MM.1S (cell line): ENCODE data around the gene PPP3R2.

ENCODE experiments used
- EZH2 ChIP-seq: fragments of 300-600 bp; sonication (generic); optimal IDR thresholded peaks from 2 replicates; pipeline ENCODE3; 2017; ENCODE audit warnings: low read depth, mild to moderate bottlenecking, antibody characterized with exemption, low read length, mixed read lengths
- TF ChIP-seq, protein P1 (sequence below): fragments of 300-600 bp; sonication (generic); IDR thresholded peaks from 2 replicates; pipeline ENCODE4 v1.5.1; 2016; ENCODE audit warnings: antibody characterized with exemption, low read length, mixed read lengths

GRCh38 chr9:101628173-101628572 lies 33.4 kb upstream of the PPP3R2 start:
- TF ChIP-seq EZH2: no peak
- TF ChIP-seq, protein P1, sequence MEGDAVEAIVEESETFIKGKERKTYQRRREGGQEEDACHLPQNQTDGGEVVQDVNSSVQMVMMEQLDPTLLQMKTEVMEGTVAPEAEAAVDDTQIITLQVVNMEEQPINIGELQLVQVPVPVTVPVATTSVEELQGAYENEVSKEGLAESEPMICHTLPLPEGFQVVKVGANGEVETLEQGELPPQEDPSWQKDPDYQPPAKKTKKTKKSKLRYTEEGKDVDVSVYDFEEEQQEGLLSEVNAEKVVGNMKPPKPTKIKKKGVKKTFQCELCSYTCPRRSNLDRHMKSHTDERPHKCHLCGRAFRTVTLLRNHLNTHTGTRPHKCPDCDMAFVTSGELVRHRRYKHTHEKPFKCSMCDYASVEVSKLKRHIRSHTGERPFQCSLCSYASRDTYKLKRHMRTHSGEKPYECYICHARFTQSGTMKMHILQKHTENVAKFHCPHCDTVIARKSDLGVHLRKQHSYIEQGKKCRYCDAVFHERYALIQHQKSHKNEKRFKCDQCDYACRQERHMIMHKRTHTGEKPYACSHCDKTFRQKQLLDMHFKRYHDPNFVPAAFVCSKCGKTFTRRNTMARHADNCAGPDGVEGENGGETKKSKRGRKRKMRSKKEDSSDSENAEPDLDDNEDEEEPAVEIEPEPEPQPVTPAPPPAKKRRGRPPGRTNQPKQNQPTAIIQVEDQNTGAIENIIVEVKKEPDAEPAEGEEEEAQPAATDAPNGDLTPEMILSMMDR: no peak
